BE2C (cell line): ENCODE results near the gene ITPRIPL1.
A peak's percentile ranks its signal among the peaks of the same experiment; 100 is the strongest.

ENCODE experiments used
- DNase-seq: peaks from one replicate; pipeline ENCODE4 v3.0.0-alpha.2; 2020
- H3K27me3 ChIP-seq: fragments of 250-450 bp; sonication (Bioruptor Pico); 2 replicates; pipeline ENCODE4 v1.5.1; 2020; ENCODE audit warnings: mild to moderate bottlenecking
- H3K36me3 ChIP-seq: fragments of 250-450 bp; sonication (Bioruptor Pico); 2 replicates; pipeline ENCODE4 v1.5.1; 2020; ENCODE audit warnings: mild to moderate bottlenecking
- H3K4me1 ChIP-seq: fragments of 250-450 bp; sonication (Bioruptor Pico); 2 replicates; pipeline ENCODE4 v1.5.1; 2020
- H3K4me3 ChIP-seq: 2 replicates; pipeline ENCODE4 v1.5.1; 2011; ENCODE audit warnings: low read depth, low read length
- H3K9me3 ChIP-seq: fragments of 250-450 bp; sonication (Bioruptor Pico); 2 replicates; pipeline ENCODE4 v1.5.1; 2020
- TF ChIP-seq, protein P1 (sequence below): IDR thresholded peaks from 2 replicates; pipeline ENCODE4 v1.5.1; 2012; ENCODE audit warnings: mild to moderate bottlenecking, low read depth, low read length

Gene ITPRIPL1

DNA sequence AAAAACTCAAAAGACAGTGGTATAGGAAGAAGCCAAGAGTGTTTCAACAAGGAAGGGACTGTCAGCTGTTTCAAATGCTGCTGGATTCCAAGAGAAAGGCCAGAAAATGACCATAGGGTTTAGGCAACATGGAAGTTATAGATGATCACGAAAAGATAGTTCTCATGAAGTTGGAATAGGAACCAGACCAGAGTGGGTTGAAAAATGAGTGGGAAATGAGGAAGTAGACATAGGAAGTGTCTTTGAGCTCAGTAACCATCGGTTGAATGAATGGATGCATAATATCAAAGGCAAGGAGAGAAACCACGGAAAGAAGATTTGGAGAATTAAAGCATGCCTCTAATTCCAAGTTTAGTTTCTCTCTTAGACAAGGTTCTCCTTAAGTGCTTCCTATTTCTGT, 11.8 kb downstream of the ITPRIPL1 start:
- Histone ChIP-seq H3K4me3 (peak overlapping the region; percentile 80), H3K4me1 (no peaks in the 10 kb centered on the region), H3K36me3 (no peaks in the 10 kb centered on the region), H3K9me3 (no peaks in the 10 kb centered on the region), H3K27me3 (no peaks in the 10 kb centered on the region)
- TF ChIP-seq, protein P1, sequence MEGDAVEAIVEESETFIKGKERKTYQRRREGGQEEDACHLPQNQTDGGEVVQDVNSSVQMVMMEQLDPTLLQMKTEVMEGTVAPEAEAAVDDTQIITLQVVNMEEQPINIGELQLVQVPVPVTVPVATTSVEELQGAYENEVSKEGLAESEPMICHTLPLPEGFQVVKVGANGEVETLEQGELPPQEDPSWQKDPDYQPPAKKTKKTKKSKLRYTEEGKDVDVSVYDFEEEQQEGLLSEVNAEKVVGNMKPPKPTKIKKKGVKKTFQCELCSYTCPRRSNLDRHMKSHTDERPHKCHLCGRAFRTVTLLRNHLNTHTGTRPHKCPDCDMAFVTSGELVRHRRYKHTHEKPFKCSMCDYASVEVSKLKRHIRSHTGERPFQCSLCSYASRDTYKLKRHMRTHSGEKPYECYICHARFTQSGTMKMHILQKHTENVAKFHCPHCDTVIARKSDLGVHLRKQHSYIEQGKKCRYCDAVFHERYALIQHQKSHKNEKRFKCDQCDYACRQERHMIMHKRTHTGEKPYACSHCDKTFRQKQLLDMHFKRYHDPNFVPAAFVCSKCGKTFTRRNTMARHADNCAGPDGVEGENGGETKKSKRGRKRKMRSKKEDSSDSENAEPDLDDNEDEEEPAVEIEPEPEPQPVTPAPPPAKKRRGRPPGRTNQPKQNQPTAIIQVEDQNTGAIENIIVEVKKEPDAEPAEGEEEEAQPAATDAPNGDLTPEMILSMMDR, result no peak
- no peak for DNase-seq

DNA sequence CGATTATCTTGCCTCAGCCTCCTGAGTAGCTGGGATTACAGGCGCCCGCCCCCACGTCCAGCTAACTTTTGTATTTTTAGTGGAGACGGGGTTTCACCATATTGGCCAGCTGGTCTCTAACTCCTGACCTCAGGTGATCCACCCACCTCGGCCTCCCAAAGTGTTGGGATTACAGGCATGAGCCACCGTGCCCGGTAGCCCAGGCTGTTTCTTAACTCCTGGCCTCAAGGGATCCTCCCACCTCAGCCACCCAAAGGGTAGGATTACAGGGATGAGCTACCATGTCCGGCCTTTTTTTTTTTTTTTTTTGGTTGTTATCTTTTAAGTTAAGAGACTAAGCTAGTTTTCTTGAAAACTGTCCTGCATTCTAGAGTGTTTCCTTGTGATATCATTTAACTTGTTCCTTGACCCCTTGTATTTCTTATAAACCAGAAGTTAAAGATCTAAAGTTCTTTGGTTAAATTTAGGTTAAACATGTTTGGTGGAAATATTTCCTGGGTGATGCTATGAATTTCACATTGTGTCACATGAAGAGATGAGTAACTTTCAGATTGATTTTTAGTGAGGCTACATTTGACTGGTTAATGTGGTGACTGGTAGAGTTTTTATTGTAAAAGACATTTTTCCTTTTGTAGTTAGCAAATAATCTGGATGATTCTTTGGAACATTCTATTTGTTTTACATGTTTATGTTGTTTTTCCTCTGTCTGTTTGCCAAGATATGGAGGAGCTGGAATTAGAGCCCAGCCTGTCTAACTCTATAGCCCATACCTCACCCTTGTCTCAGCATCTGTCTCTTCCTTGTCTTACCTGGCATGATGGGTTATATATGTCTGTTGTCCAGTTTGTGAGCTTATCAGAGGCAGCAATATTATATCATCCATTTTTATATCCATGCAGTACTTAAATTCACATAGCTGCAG, 15.6 kb downstream of the ITPRIPL1 start:
- DNase-seq, result no peak
- H3K4me1 ChIP-seq, result no peaks in the 10 kb centered on the region
- H3K9me3 ChIP-seq, result no peaks in the 10 kb centered on the region
- H3K27me3 ChIP-seq, result no peaks in the 10 kb centered on the region
- H3K4me3 ChIP-seq, result no peak overlapping the region
- H3K36me3 ChIP-seq, result peaks cover 15% of the 10 kb centered on the region
- TF ChIP-seq, protein P1, result no peak

DNA sequence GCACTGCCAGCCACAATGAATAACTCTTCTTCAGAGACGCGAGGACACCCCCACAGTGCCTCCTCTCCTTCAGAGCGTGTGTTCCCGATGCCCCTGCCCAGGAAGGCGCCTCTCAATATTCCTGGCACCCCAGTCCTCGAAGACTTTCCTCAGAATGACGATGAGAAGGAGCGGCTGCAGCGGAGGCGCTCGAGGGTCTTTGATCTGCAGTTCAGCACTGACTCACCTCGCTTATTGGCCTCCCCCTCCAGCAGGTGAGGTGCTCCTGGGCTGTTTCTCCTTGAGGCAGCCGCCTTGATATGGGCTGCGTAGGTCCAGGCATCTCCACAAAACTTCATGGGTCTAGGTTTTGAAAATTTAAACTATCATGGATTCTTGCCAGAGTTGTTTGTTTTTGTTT, 16.5 kb downstream of the ITPRIPL1 start:
- no peak overlapping the region for H3K4me3 ChIP-seq
- no peak for DNase-seq
- peaks cover 15% of the 10 kb centered on the region for H3K36me3 ChIP-seq
- no peaks in the 10 kb centered on the region for H3K4me1 ChIP-seq
- H3K27me3 ChIP-seq, result no peaks in the 10 kb centered on the region
- TF ChIP-seq, protein P1, result no peak
- no peaks in the 10 kb centered on the region for H3K9me3 ChIP-seq

DNA sequence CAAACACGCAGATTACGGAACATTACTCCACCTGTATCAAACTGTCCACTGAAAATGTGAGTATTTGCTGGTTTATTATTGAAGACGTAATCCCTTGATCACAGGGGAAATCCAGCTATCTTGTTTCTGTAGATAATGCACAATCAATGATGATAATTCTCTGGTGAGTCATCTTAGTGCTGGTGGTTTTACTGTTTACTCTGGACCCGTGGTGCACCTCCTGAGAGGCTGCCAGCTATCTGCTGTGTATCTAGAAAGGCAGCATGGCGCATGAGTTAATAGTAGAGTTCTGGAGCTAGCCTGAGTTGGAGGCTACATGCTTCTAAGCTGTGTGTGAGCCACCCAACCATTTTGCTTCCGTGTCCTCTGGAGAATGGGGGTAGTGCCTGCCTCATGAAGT, 17.0 kb downstream of the ITPRIPL1 start:
- no peaks in the 10 kb centered on the region for H3K4me1 ChIP-seq
- H3K36me3 ChIP-seq, result peaks cover 15% of the 10 kb centered on the region
- H3K4me3 ChIP-seq, result no peak overlapping the region
- no peaks in the 10 kb centered on the region for H3K9me3 ChIP-seq
- TF ChIP-seq, protein P1, result no peak
- H3K27me3 ChIP-seq, result no peaks in the 10 kb centered on the region
- DNase-seq, result no peak

DNA sequence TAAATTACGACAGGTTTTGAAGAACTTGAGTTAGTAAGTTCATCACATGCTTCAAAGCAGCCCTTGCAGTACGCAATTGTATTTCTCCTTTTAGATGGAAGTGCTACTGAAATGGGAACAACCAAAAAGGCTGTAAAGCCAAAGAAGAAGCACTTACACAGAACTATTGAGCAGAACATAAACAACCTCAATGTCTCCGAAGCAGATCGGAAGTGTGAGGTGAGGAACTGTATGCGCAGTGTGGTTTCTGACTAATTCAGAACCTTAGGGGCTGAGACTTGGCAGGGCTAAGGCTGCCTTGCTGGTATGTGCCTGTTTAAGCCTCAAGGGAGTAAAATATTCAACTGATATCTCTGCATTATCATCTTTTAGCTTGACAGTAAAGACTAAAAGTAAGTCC, 18.9 kb downstream of the ITPRIPL1 start:
- Histone ChIP-seq H3K36me3 (peaks cover 15% of the 10 kb centered on the region), H3K4me1 (no peaks in the 10 kb centered on the region), H3K4me3 (no peak overlapping the region), H3K27me3 (no peaks in the 10 kb centered on the region), H3K9me3 (no peaks in the 10 kb centered on the region)
- no peak for DNase-seq
- TF ChIP-seq, protein P1, result no peak

DNA sequence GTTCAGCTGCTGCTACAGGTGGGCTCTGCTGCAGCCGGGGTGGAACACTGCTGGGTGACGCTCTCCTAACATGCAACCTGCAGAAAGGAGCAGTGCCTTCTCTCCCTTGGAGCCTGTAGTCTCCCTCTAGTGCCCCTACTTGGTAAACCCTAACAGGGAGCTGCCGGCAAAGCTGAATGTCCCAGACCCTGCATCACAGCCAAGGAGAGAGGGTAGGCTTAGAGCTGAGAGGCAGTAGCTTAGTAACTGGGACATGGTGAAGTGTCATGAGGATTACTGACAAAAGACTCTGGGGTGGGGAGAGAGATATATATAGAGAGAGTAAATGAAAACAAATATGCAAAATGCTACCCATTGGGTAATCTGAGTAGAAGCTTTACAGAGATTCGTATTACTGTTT, 20.3 kb downstream of the ITPRIPL1 start:
- no peak overlapping the region for H3K4me3 ChIP-seq
- H3K9me3 ChIP-seq, result no peaks in the 10 kb centered on the region
- no peaks in the 10 kb centered on the region for H3K4me1 ChIP-seq
- peaks cover 18% of the 10 kb centered on the region for H3K36me3 ChIP-seq
- DNase-seq, result no peak
- TF ChIP-seq, protein P1, result peak; percentile 13; the same call in 1 of the 2 replicates
- no peaks in the 10 kb centered on the region for H3K27me3 ChIP-seq
